Liver (tissue), 9 donors: ENCODE data around the gene ERAP2. TPM values are rescaled to one million over a fixed set of nuclear protein-coding genes. Genes with fewer than 3 reads are reported as not detected.

Source experiments
- DNase-seq: peaks from one replicate; pipeline ENCODE4 v3.0.0-alpha.2; 2017; ENCODE audit warnings: low spot score
- H3K27ac ChIP-seq, 2 donors: one replicate each; pipeline ENCODE4 v1.7.0; 2013; ENCODE audit warnings: inconsistent platforms in 2 of 2, low read length in 2 of 2, control low read depth in 1 of 2, low read depth in 1 of 2, mild to moderate bottlenecking in 1 of 2
- H3K27me3 ChIP-seq, 4 donors: one replicate each; pipeline versions ENCODE4 v1.6.1 to v1.7.0; 2013; ENCODE audit warnings: low read length in 3 of 4, inconsistent platforms in 1 of 4, mild to moderate bottlenecking in 1 of 4, moderate library complexity in 1 of 4; ENCODE audit not compliant: control insufficient read depth in 4 of 4, insufficient read depth in 4 of 4
- H3K36me3 ChIP-seq, 4 donors: one replicate each; pipeline versions ENCODE4 v1.6.1 to v1.7.0; 2013; ENCODE audit warnings: low read length in 3 of 4, mild to moderate bottlenecking in 3 of 4, low read depth in 1 of 4, moderate library complexity in 1 of 4; ENCODE audit not compliant: control insufficient read depth in 4 of 4, insufficient read depth in 3 of 4
- H3K4me1 ChIP-seq, 4 donors: one replicate each; pipeline versions ENCODE4 v1.6.1 to v1.7.0; 2013; ENCODE audit warnings: low read length in 3 of 4, mild to moderate bottlenecking in 3 of 4, moderate library complexity in 1 of 4; ENCODE audit not compliant: control insufficient read depth in 4 of 4, insufficient read depth in 4 of 4
- H3K4me3 ChIP-seq, 3 donors: one replicate each; pipeline versions ENCODE4 v1.6.1 to v1.7.0; 2013; ENCODE audit warnings: low read length in 3 of 3, control low read depth in 1 of 3, low read depth in 1 of 3, mild to moderate bottlenecking in 1 of 3
- H3K9ac ChIP-seq, 2 donors: one replicate each; pipeline ENCODE4 v1.7.0; 2013; ENCODE audit warnings: low read length in 2 of 2, mild to moderate bottlenecking in 2 of 2, moderate library complexity in 2 of 2, control low read depth in 1 of 2, low read depth in 1 of 2
- H3K9me3 ChIP-seq, 4 donors: one replicate each; pipeline versions ENCODE4 v1.6.1 to v1.7.0; 2013; ENCODE audit warnings: low read length in 3 of 4; ENCODE audit not compliant: control insufficient read depth in 4 of 4
- ATF3 ChIP-seq: IDR thresholded peaks from 2 replicates; pipeline ENCODE4 v1.6.1; 2016; ENCODE audit warnings: antibody characterized with exemption
- CTCF ChIP-seq: fragments of 150-350 bp; IDR thresholded peaks from 2 replicates; pipeline ENCODE4 v1.5.1; 2017; ENCODE audit warnings: improper control_type of control experiment, low read depth, low read length; ENCODE audit not compliant: missing input control
- EGR1 ChIP-seq, 2 donors: IDR thresholded peaks; 2 replicates each; pipeline ENCODE4 v1.6.1; 2016 to 2018; ENCODE audit warnings: antibody characterized with exemption in 2 of 2, low read depth in 2 of 2
- FOXA2 ChIP-seq: IDR thresholded peaks from 2 replicates; pipeline ENCODE4 v1.6.1; 2016; ENCODE audit warnings: antibody characterized with exemption
- GABPA ChIP-seq, 2 donors: IDR thresholded peaks in 1 of 2; conservative IDR thresholded peaks in 1 of 2; 2 replicates each; pipeline ENCODE4 v1.6.1; 2016; ENCODE audit warnings: antibody characterized with exemption in 2 of 2, mild to moderate bottlenecking in 1 of 2, moderate library complexity in 1 of 2
- HNF4A ChIP-seq, 2 donors: conservative IDR thresholded peaks; 2 replicates each; pipeline ENCODE4 v1.6.1; 2016; ENCODE audit warnings: antibody characterized with exemption in 2 of 2, mild to moderate bottlenecking in 2 of 2
- HNF4G ChIP-seq: IDR thresholded peaks from 2 replicates; pipeline ENCODE4 v1.6.1; 2016; ENCODE audit warnings: antibody characterized with exemption
- JUND ChIP-seq, 2 donors: IDR thresholded peaks; 2 replicates each; pipeline ENCODE4 v1.6.1; 2016; ENCODE audit warnings: antibody characterized with exemption in 2 of 2
- MAX ChIP-seq: IDR thresholded peaks from 2 replicates; pipeline ENCODE4 v1.6.1; 2016; ENCODE audit warnings: antibody characterized with exemption
- NR2F2 ChIP-seq: IDR thresholded peaks from 2 replicates; pipeline ENCODE4 v1.6.1; 2016; ENCODE audit warnings: antibody characterized with exemption
- RAD21 ChIP-seq, 2 donors: IDR thresholded peaks; 2 replicates each; pipeline ENCODE4 v1.6.1; 2016; ENCODE audit warnings: antibody characterized with exemption in 2 of 2, mild to moderate bottlenecking in 2 of 2
- SP1 ChIP-seq: IDR thresholded peaks from 2 replicates; pipeline ENCODE4 v1.6.1; 2018; ENCODE audit warnings: antibody characterized with exemption, mild to moderate bottlenecking
- TAF1 ChIP-seq: conservative IDR thresholded peaks from 2 replicates; pipeline ENCODE4 v1.6.1; 2016; ENCODE audit warnings: antibody characterized with exemption, mild to moderate bottlenecking
- ZBTB33 ChIP-seq: IDR thresholded peaks from 2 replicates; pipeline ENCODE4 v1.6.1; 2016; ENCODE audit warnings: antibody characterized with exemption
- WGBS: extraction: QIAGEN DNeasy Blood & Tissue Kit; methylation state at CpG from one replicate; pipeline ENCODE4 v1.1.7; 2013; 5-methylcytosine and 5-hydroxymethylcytosine counted together
- polyA plus RNA-seq, 2 donors: library from polyadenylated mRNA; stranded (reverse) in 1 of 2; unstranded in 1 of 2; fragments of 200-250 nt in 1 of 2; fragments of >200 nt in 1 of 2; fragmentation: Nextera tagmentation in 1 of 2; extraction: Ambion mirVana in 1 of 2; gene quantifications; one replicate each; pipeline versions ENCODE4 v1.2.1 to v1.2.3, GENCODE V29; 2013 to 2015
- total RNA-seq, 2 donors: library from RNA; depleted of rRNA; stranded (reverse); fragments of >200 nt; gene quantifications; one replicate each; pipeline ENCODE4 v1.2.3, GENCODE V29; 2014
- donor health status: healthy.
- donor health status: healthy.
- donor health status: healthy.
- donor health status: healthy.
- donor health status: healthy.

The ERAP2 gene
- total and polyA plus RNA-seq, 4 donors: 1.8 to 15.5 (median 10.7) TPM

- TF ChIP-seq RAD21 (IDR thresholded peaks at IDR 0.05): no peak
- no peak for TF ChIP-seq EGR1 (IDR thresholded peaks at IDR 0.05; ENCODE audit: low read depth in 2 of 2)
- TF ChIP-seq TAF1: no peak
- TF ChIP-seq JUND (IDR thresholded peaks at IDR 0.05): no peak
- no peak for TF ChIP-seq HNF4A (conservative IDR thresholded peaks at IDR 0.05)
- no peak for TF ChIP-seq FOXA2
- TF ChIP-seq HNF4G: no peak
- no peak for TF ChIP-seq ZBTB33
These were observed 87.0 kb downstream of the ERAP2 start (continued) for GRCh38 chr5:96963267-96963666.

GRCh38 chr5:96966801-96967200 is 90.5 kb downstream of the ERAP2 start:
- Histone ChIP-seq H3K9ac (no peak overlapping the region), H3K4me3 (no peak overlapping the region), H3K36me3 (no peaks in the 10 kb centered on the region), H3K9me3 (no peaks in the 10 kb centered on the region), H3K27ac (no peak overlapping the region), H3K4me1 (peaks cover 0 to 5% (median 2%) of the 10 kb centered on the region in 4 donors), H3K27me3 (no peaks in the 10 kb centered on the region)
- no peak for TF ChIP-seq CTCF
- no peak for TF ChIP-seq MAX
- DNase-seq: no peak
- 91% methylated on average over 4 of the region's 4 CpGs for WGBS

GRCh38 chr5:96967400-96967799 is 91.1 kb downstream of the ERAP2 start:
- Histone ChIP-seq H3K4me1 (peaks cover 0 to 5% (median 2%) of the 10 kb centered on the region in 4 donors), H3K4me3 (no peak overlapping the region), H3K9me3 (no peaks in the 10 kb centered on the region), H3K27ac (no peak overlapping the region), H3K9ac (no peak overlapping the region), H3K27me3 (no peaks in the 10 kb centered on the region), H3K36me3 (no peaks in the 10 kb centered on the region)
- WGBS: 13% methylated on average over 1 of the region's 1 CpG
- TF ChIP-seq CTCF (no peak), MAX (no peak), EGR1 (IDR thresholded peaks at IDR 0.05; ENCODE audit: low read depth in 2 of 2) (no peak), SP1 (no peak), GABPA (IDR thresholded peaks at IDR 0.05 in 1 of 2, conservative IDR thresholded peaks at IDR 0.05 in 1 of 2) (no peak), HNF4G (no peak), TAF1 (no peak), ATF3 (no peak), HNF4A (conservative IDR thresholded peaks at IDR 0.05) (no peak), NR2F2 (no peak), JUND (IDR thresholded peaks at IDR 0.05) (no peak), FOXA2 (no peak), ZBTB33 (no peak)
- no peak for DNase-seq
